GM19467 (cell line): ENCODE measurements around the gene TNFAIP8.

Source experiments
- ATAC-seq: cut with Tn5 transposase; IDR thresholded peaks from one replicate; pipeline ENCODE4 v1.9.1; 2021; ENCODE audit warnings: mild to moderate bottlenecking, moderate library complexity; ENCODE audit not compliant: unreplicated experiment

The TNFAIP8 gene

GRCh38 chr5:119355685-119356611 is at the start of gene TNFAIP8:
Gene TNFAIP8 (plus strand): TSS chr5:119356019. CDS start chr5:119356091, 72 bp downstream.
- peak; percentile 36 for ATAC-seq

- ATAC-seq, result no peak
Measured at GRCh38 chr5:119307170-119307569, 48.6 kb upstream of the TNFAIP8 start.

- peak; percentile 1 for ATAC-seq
Measured at GRCh38 chr5:119309326-119309725, 46.5 kb upstream of the TNFAIP8 start.

GRCh38 chr5:119311688-119312087 is 44.1 kb upstream of the TNFAIP8 start:
- ATAC-seq, result no peak

- no peak for ATAC-seq
Measured at GRCh38 chr5:119312403-119312802, 43.4 kb upstream of the TNFAIP8 start.

GRCh38 chr5:119313197-119313596 is 42.6 kb upstream of the TNFAIP8 start:
- ATAC-seq, result no peak

- no peak for ATAC-seq
Measured at GRCh38 chr5:119313658-119314605, 41.9 kb upstream of the TNFAIP8 start.

GRCh38 chr5:119315516-119315949 is 40.3 kb upstream of the TNFAIP8 start:
- ATAC-seq, result peak; percentile 64

GRCh38 chr5:119316086-119316485 is 39.7 kb upstream of the TNFAIP8 start:
- ATAC-seq, result no peak

- ATAC-seq, result no peak
Measured at GRCh38 chr5:119316906-119317305, 38.9 kb upstream of the TNFAIP8 start.

GRCh38 chr5:119318256-119318894 is 37.4 kb upstream of the TNFAIP8 start:
- ATAC-seq, result peak; percentile 43

- ATAC-seq, result no peak
Measured at GRCh38 chr5:119319401-119319800, 36.4 kb upstream of the TNFAIP8 start.

GRCh38 chr5:119319890-119320289 is 35.9 kb upstream of the TNFAIP8 start:
- no peak for ATAC-seq

- ATAC-seq, result no peak
Measured at GRCh38 chr5:119321569-119322311, 34.1 kb upstream of the TNFAIP8 start.

- ATAC-seq, result no peak
Measured at GRCh38 chr5:119322312-119322947, 33.4 kb upstream of the TNFAIP8 start.

GRCh38 chr5:119322948-119323537 is 32.8 kb upstream of the TNFAIP8 start:
- ATAC-seq, result no peak

GRCh38 chr5:119323601-119324000 is 32.2 kb upstream of the TNFAIP8 start:
- ATAC-seq, result no peak

GRCh38 chr5:119324842-119325241 is 31.0 kb upstream of the TNFAIP8 start:
- no peak for ATAC-seq

GRCh38 chr5:119327018-119327417 is 28.8 kb upstream of the TNFAIP8 start:
- ATAC-seq, result no peak
